ENCODE results near the gene GUK1. TPM values are rescaled to one million over a fixed set of nuclear protein-coding genes. Genes with fewer than 3 reads are reported as not detected.

GUK1 gene
- total and polyA plus RNA-seq, 7 donors, result 90.2 to 271 (median 122) TPM

DNA sequence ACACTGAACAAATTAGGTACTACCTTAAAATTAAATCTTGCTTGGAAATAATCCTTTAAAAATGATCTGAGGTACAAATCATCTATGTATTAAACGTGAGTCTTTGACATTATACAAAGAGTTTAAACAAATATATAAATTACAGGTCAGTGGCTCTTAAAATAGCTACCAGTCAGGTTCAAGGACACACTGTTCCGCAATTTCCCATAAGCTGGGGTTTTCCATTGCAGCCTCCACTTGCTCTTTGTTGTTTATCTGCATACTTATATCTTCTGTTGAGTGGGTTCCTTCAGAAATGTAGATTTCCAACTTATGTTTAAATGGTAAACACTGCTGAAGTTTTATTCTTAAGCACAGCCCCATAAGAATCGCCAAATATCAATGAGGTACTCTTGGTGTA is 25.3 kb upstream of the GUK1 start:
- peaks cover 5% of the 10 kb centered on the region for H3K4me1 ChIP-seq
- H3K27ac ChIP-seq, result no peak overlapping the region
- H3K4me3 ChIP-seq, result no peak overlapping the region
- H3K36me3 ChIP-seq (ENCODE audit: insufficient read depth in 1 of 2, low read depth in 1 of 2), result no peaks in the 10 kb centered on the region
- intact Hi-C loops (cut with DNase I), result no loop called here
- DNase-seq (no peak), ATAC-seq (no peak)
- 74 to 76% (median 75%) methylated on average over 3 of the region's 3 CpGs for WGBS, 3 donors
- TF ChIP-seq CTCF (IDR thresholded peaks at IDR 0.05), result no peak
- no peaks in the 10 kb centered on the region for H3K9me3 ChIP-seq
- H3K27me3 ChIP-seq (ENCODE audit: insufficient read depth in 3 of 3, low read length in 2 of 3), result no peaks in the 10 kb centered on the region

- intact Hi-C loops (cut with DNase I), result no loop called here
- Histone ChIP-seq H3K9me3 (no peaks in the 10 kb centered on the region), H3K4me1 (no peaks in the 10 kb centered on the region), H3K36me3 (ENCODE audit: insufficient read depth in 1 of 2, low read depth in 1 of 2) (no peaks in the 10 kb centered on the region), H3K4me3 (no peak overlapping the region), H3K27me3 (ENCODE audit: insufficient read depth in 3 of 3, low read length in 2 of 3) (no peaks in the 10 kb centered on the region), H3K27ac (no peak overlapping the region)
- DNase-seq, result no peak
- no peak for TF ChIP-seq CTCF (IDR thresholded peaks at IDR 0.05)
- no peak for ATAC-seq
- 95 to 100% (median 98%) methylated on average over 4 of the region's 4 CpGs for WGBS, 3 donors
Observed at GRCh38 chr1:228117335-228117734, 22.7 kb upstream of the GUK1 start.

GRCh38 chr1:228118040-228118439 is 22.0 kb upstream of the GUK1 start:
- intact Hi-C loops (cut with DNase I), result no loop called here
- Histone ChIP-seq H3K36me3 (ENCODE audit: insufficient read depth in 1 of 2, low read depth in 1 of 2) (no peaks in the 10 kb centered on the region), H3K9me3 (no peaks in the 10 kb centered on the region), H3K4me1 (no peaks in the 10 kb centered on the region), H3K27me3 (ENCODE audit: insufficient read depth in 3 of 3, low read length in 2 of 3) (no peaks in the 10 kb centered on the region), H3K4me3 (no peak overlapping the region), H3K27ac (no peak overlapping the region)
- TF ChIP-seq CTCF (IDR thresholded peaks at IDR 0.05), result no peak
- WGBS, 3 donors, result 80 to 87% (median 85%) methylated on average over 2 of the region's 2 CpGs
- ATAC-seq (no peak), DNase-seq (no peak)

- intact Hi-C loops (cut with DNase I), result loop anchor here in 1 of 2 donors (10.0 kb wide), 1 partner anchor 274 kb away; no protein-coding TSS in a partner anchor
Observed at GRCh38 chr1:228120351-228120750, 19.7 kb upstream of the GUK1 start.

More at GRCh38 chr1:228120351-228120750, 19.7 kb upstream of the GUK1 start:
- Histone ChIP-seq H3K36me3 (ENCODE audit: insufficient read depth in 1 of 2, low read depth in 1 of 2) (no peaks in the 10 kb centered on the region), H3K4me3 (no peak overlapping the region), H3K27me3 (ENCODE audit: insufficient read depth in 3 of 3, low read length in 2 of 3) (no peaks in the 10 kb centered on the region), H3K27ac (no peak overlapping the region), H3K4me1 (no peaks in the 10 kb centered on the region), H3K9me3 (no peaks in the 10 kb centered on the region)
- TF ChIP-seq CTCF (IDR thresholded peaks at IDR 0.05), result no peak
- WGBS, 3 donors, result 69 to 86% (median 76%) methylated on average over 1 of the region's 1 CpG
- ATAC-seq (no peak), DNase-seq (no peak)

All from psoas muscle (tissue), 8 donors.